SK-N-SH treated with all-trans-retinoic acid at 6 μM for 48 hours (cell line): Measurements from ENCODE around the gene RAB11B.
A peak's percentile ranks its signal among the peaks of the same experiment; 100 is the strongest.

Source experiments
- ATAC-seq: fragments of 200-7000 bp; cut with Tn5 transposase; 3 replicates; pipeline ENCODE4 v1.9.1; 2020; ENCODE audit warnings: mild to moderate bottlenecking, moderate library complexity
- ARNTL ChIP-seq: fragments of 450-650 bp; formaldehyde crosslinking; IDR thresholded peaks from 2 replicates; pipeline ENCODE4 v1.5.0; 2020; ENCODE audit warnings: low read depth, mild to moderate bottlenecking, moderate library complexity, borderline replicate concordance
- BACH2 ChIP-seq: fragments of 250-450 bp; sonication (Bioruptor Pico); IDR thresholded peaks from 2 replicates; pipeline ENCODE4 v1.9.0; 2021; ENCODE audit warnings: mild to moderate bottlenecking, borderline replicate concordance
- CSDC2 ChIP-seq: fragments of 250-450 bp; sonication (Bioruptor Pico); IDR thresholded peaks from 2 replicates; pipeline ENCODE4 v1.5.0; 2020; ENCODE audit warnings: mild to moderate bottlenecking, moderate library complexity
- ESRRG ChIP-seq: fragments of 250-450 bp; sonication (Bioruptor Pico); IDR thresholded peaks from 2 replicates; pipeline ENCODE4 v1.6.1; 2021; ENCODE audit warnings: mild to moderate bottlenecking
- GLIS3 ChIP-seq: fragments of 250-450 bp; sonication (Bioruptor Pico); IDR thresholded peaks from 2 replicates; pipeline ENCODE4 v1.5.0; 2020; ENCODE audit warnings: mild to moderate bottlenecking, moderate library complexity
- ISL1 ChIP-seq: fragments of 250-450 bp; sonication (Bioruptor Pico); IDR thresholded peaks from 2 replicates; pipeline ENCODE4 v2.1.2; 2022; ENCODE audit warnings: mild to moderate bottlenecking, moderate library complexity
- OSR1 ChIP-seq: fragments of 250-450 bp; sonication (Bioruptor Pico); IDR thresholded peaks from 2 replicates; pipeline ENCODE4 v1.8.0; 2022; ENCODE audit warnings: moderate library complexity, mild to moderate bottlenecking, inconsistent platforms
- PPARA ChIP-seq: fragments of 250-450 bp; sonication (Bioruptor Pico); IDR thresholded peaks from 2 replicates; pipeline ENCODE4 v1.5.0; 2020; ENCODE audit warnings: mild to moderate bottlenecking, borderline replicate concordance
- RARB ChIP-seq: fragments of 250-450 bp; sonication (Bioruptor Pico); IDR thresholded peaks from 2 replicates; pipeline ENCODE4 v1.8.0; 2021; ENCODE audit warnings: mild to moderate bottlenecking, moderate library complexity
- TOX ChIP-seq: fragments of 250-450 bp; sonication (Bioruptor Pico); IDR thresholded peaks from 2 replicates; pipeline ENCODE4 v1.8.0; 2021; ENCODE audit warnings: mild to moderate bottlenecking, moderate library complexity, borderline replicate concordance
- ZC3H10 ChIP-seq: fragments of 250-450 bp; sonication (Bioruptor Pico); IDR thresholded peaks from 2 replicates; pipeline ENCODE4 v1.5.1; 2021; ENCODE audit warnings: mild to moderate bottlenecking, moderate library complexity
- ZFP3 ChIP-seq: fragments of 250-450 bp; sonication (Bioruptor Pico); IDR thresholded peaks from 2 replicates; pipeline ENCODE4 v1.5.0; 2020; ENCODE audit warnings: mild to moderate bottlenecking, moderate library complexity
- ZFP30 ChIP-seq: fragments of 450-650 bp; formaldehyde crosslinking; IDR thresholded peaks from 2 replicates; pipeline ENCODE4 v1.5.0; 2022; ENCODE audit warnings: mild to moderate bottlenecking, moderate library complexity
- ZNF565 ChIP-seq: fragments of 450-650 bp; formaldehyde crosslinking; conservative IDR thresholded peaks from 2 replicates; pipeline ENCODE4 v1.5.0; 2020; ENCODE audit warnings: low read depth, mild to moderate bottlenecking, moderate library complexity
- ZNF70 ChIP-seq: fragments of 450-650 bp; formaldehyde crosslinking; IDR thresholded peaks from 2 replicates; pipeline ENCODE4 v1.5.0; 2020; ENCODE audit warnings: mild to moderate bottlenecking, moderate library complexity
- ZNF8 ChIP-seq: fragments of 450-650 bp; formaldehyde crosslinking; IDR thresholded peaks from 2 replicates; pipeline ENCODE4 v1.5.0; 2020; ENCODE audit warnings: mild to moderate bottlenecking, moderate library complexity
- TF ChIP-seq, protein P1 (sequence below): fragments of 250-450 bp; sonication (Bioruptor Pico); IDR thresholded peaks from 2 replicates; pipeline ENCODE4 v1.8.0; 2021; ENCODE audit warnings: low read depth, mild to moderate bottlenecking, moderate library complexity, borderline replicate concordance
- TF ChIP-seq, protein P2 (sequence below): fragments of 250-450 bp; sonication (Bioruptor Pico); IDR thresholded peaks from 2 replicates; pipeline ENCODE4 v1.5.1; 2021; ENCODE audit warnings: mild to moderate bottlenecking, moderate library complexity
- TF ChIP-seq, protein P3 (sequence below): fragments of 250-450 bp; sonication (Bioruptor Pico); IDR thresholded peaks from 2 replicates; pipeline ENCODE4 v1.5.1; 2020; ENCODE audit warnings: low read depth, mild to moderate bottlenecking, moderate library complexity

The RAB11B gene

DNA sequence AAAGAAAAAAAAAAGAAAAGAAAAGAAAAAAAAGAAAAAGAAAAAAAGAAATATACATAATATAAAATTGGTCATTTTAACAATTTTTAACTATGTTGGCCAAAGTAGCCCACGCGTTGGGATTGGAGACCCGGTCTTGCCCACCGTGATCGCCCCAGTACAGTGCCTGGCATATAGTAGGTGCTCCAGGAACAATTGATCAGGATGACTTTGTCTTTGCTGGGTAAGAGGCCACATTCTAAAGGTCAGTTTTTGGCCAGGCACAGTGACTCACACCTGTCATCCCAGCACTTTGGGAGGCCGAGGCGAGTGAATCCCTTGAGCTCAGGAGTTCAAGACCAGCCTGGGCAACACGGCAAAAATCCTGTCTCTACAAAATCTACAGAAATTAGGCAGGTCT is 30.0 kb upstream of the RAB11B start (continued):
- TF ChIP-seq, protein P1, sequence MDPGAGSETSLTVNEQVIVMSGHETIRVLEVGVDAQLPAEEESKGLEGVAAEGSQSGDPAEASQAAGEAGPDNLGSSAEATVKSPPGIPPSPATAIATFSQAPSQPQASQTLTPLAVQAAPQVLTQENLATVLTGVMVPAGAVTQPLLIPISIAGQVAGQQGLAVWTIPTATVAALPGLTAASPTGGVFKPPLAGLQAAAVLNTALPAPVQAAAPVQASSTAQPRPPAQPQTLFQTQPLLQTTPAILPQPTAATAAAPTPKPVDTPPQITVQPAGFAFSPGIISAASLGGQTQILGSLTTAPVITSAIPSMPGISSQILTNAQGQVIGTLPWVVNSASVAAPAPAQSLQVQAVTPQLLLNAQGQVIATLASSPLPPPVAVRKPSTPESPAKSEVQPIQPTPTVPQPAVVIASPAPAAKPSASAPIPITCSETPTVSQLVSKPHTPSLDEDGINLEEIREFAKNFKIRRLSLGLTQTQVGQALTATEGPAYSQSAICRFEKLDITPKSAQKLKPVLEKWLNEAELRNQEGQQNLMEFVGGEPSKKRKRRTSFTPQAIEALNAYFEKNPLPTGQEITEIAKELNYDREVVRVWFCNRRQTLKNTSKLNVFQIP (CRISPR knock-in tag): no peak
- no peak for TF ChIP-seq ZNF70 (CRISPR knock-in tag)
- no peak for TF ChIP-seq RARB (CRISPR knock-in tag)
- no peak for TF ChIP-seq ZNF565 (CRISPR knock-in tag)
- TF ChIP-seq, protein P2, sequence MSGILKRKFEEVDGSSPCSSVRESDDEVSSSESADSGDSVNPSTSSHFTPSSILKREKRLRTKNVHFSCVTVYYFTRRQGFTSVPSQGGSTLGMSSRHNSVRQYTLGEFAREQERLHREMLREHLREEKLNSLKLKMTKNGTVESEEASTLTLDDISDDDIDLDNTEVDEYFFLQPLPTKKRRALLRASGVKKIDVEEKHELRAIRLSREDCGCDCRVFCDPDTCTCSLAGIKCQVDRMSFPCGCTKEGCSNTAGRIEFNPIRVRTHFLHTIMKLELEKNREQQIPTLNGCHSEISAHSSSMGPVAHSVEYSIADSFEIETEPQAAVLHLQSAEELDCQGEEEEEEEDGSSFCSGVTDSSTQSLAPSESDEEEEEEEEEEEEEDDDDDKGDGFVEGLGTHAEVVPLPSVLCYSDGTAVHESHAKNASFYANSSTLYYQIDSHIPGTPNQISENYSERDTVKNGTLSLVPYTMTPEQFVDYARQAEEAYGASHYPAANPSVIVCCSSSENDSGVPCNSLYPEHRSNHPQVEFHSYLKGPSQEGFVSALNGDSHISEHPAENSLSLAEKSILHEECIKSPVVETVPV (CRISPR knock-in tag): no peak

DNA sequence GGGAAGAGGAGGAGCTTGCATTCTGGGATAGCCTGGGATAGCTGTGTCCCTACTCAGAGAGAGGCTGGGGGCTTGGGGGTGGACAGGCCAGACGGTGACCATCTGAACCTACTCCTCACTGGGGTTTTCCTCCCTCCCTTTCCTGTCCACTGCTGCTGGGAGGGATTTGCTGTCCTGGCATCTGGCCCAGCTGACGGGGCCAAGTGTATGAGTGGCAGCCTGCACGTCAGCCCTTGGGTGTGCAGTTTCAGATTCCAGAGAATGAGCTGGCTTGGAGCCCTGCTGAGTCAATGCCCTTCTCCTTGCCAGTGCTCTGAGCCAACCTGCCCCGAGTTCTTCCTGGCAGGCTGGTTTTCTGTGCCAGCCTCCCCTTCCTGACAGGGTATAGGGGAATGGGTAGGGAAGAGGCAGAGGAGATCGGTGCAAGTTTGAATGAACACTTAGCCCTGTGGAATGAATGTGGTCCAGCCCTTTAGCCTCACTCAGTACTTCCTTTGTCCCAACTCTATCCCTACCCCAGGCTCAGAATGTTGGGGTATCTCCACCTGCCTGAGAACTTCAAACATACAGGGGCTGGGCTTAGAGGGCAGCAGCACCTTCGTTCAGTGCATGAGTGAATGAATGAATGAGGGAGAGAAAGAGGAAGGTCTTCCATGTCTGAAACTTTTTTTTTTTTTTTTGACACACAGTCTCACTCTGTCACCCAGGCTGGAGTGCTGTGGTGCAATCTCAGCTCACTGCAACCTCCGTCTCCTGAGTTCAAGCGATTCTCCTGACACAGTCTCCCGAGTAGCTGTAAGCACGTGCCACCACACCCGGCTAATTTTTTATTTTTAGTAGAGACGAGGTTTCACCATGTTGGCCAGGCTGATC is 28.0 kb upstream of the RAB11B start:
- ATAC-seq: peak; percentile 84

DNA sequence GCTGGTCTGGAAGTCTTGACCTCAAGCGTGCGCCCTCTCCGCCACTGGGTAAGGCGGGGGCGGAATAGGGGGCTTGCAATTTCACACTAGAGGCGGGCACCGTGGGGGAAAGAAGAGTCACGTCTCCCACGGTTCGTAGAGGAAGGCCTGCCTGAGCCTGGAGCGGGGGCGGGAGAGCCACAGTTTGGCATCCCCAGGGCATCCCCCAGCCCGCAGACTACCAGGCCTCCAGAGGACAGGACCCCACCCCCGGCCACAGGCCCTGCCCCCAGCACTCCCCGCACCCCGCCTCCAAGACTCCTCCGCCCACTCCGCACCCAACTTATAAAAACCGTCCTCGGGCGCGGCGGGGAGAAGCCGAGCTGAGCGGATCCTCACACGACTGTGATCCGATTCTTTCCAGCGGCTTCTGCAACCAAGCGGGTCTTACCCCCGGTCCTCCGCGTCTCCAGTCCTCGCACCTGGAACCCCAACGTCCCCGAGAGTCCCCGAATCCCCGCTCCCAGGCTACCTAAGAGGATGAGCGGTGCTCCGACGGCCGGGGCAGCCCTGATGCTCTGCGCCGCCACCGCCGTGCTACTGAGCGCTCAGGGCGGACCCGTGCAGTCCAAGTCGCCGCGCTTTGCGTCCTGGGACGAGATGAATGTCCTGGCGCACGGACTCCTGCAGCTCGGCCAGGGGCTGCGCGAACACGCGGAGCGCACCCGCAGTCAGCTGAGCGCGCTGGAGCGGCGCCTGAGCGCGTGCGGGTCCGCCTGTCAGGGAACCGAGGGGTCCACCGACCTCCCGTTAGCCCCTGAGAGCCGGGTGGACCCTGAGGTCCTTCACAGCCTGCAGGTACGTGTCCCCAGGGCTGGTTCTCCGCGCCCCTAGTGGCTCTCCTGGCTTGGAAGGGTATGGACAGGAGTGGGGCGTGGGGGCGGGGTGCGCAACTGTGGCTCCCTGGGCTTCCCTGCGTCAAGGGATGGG is 26.1 kb upstream of the RAB11B start, which contains the start of gene ANGPTL4:
TSS of gene ANGPTL4 (plus strand) at position 353 of the 969 bp plus-strand sequence. CDS start at position 520, 167 bp downstream.
- ATAC-seq: peak; percentile 67
- TF ChIP-seq BACH2 (CRISPR knock-in tag) (no peak), CSDC2 (CRISPR knock-in tag) (no peak), ISL1 (CRISPR knock-in tag) (no peak), ZFP3 (CRISPR knock-in tag) (0 out of 2 replicates have a peak, but pooled peaks have one; percentile 25)
- TF ChIP-seq, protein P3, sequence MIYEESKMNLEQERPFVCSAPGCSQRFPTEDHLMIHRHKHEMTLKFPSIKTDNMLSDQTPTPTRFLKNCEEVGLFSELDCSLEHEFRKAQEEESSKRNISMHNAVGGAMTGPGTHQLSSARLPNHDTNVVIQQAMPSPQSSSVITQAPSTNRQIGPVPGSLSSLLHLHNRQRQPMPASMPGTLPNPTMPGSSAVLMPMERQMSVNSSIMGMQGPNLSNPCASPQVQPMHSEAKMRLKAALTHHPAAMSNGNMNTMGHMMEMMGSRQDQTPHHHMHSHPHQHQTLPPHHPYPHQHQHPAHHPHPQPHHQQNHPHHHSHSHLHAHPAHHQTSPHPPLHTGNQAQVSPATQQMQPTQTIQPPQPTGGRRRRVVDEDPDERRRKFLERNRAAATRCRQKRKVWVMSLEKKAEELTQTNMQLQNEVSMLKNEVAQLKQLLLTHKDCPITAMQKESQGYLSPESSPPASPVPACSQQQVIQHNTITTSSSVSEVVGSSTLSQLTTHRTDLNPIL (CRISPR knock-in tag): no peak
- TF ChIP-seq, all 23 proteins: peak for 1

More for the DNA sequence above, 28.0 kb upstream of the RAB11B start:
- TF ChIP-seq GLIS3 (CRISPR knock-in tag) (no peak), RARB (CRISPR knock-in tag) (no peak), PPARA (CRISPR knock-in tag) (no peak), ZNF565 (CRISPR knock-in tag) (no peak), BACH2 (CRISPR knock-in tag) (no peak), ZFP30 (CRISPR knock-in tag) (no peak), ZFP3 (CRISPR knock-in tag) (peak; percentile 73; the same call in 1 of the 2 replicates), CSDC2 (CRISPR knock-in tag) (no peak), ESRRG (no peak)

DNA sequence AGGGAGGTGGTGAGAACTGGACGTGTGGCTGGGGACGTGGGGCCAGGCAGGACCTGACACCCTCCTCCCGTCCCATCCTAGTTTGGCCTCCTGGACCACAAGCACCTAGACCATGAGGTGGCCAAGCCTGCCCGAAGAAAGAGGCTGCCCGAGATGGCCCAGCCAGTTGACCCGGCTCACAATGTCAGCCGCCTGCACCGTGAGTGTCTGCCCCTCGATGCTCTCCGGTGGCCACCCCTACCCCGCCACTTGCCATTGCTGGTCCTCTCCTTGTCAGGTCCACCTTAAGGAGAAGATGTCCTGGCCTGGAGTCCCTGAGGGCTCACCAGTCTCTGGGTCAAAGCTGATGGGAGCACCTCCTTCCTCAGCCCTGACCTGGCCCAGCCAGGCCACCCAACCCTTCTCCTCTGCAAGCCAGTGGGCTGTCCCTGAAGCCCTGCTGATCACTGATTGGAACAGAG is 24.0 kb upstream of the RAB11B start:
- TF ChIP-seq ZC3H10 (CRISPR knock-in tag) (no peak), BACH2 (CRISPR knock-in tag) (no peak), ZNF565 (CRISPR knock-in tag) (no peak), ARNTL (CRISPR knock-in tag) (no peak), TOX (no peak), ISL1 (CRISPR knock-in tag) (no peak), ESRRG (no peak), RARB (CRISPR knock-in tag) (no peak), CSDC2 (CRISPR knock-in tag) (no peak), ZNF8 (CRISPR knock-in tag) (no peak), OSR1 (no peak), GLIS3 (CRISPR knock-in tag) (no peak), ZFP30 (CRISPR knock-in tag) (no peak)
- TF ChIP-seq, protein P1 (CRISPR knock-in tag): no peak
- TF ChIP-seq, protein P2 (CRISPR knock-in tag): no peak
- ATAC-seq: no peak
